Glomerular endothelial cell (primary cell): Measurements from ENCODE around the gene AFF3. TPM values are rescaled to one million over a fixed set of nuclear protein-coding genes. Genes with fewer than 3 reads are reported as not detected.

Source experiments
- DNase-seq: peaks from one replicate; pipeline ENCODE4 v3.0.0-alpha.2; 2011; ENCODE audit warnings: low read depth, low spot score; ENCODE audit errors: extremely low read depth
- total RNA-seq: library from RNA; depleted of rRNA; stranded (reverse); fragments of >200 nt; gene quantifications from 2 replicates; pipeline ENCODE4 v1.2.3, GENCODE V29; 2015

Gene AFF3
- total RNA-seq, 1 donor from 2014 or later, result 4.6 TPM

- DNase-seq, result no peak
Measured at GRCh38 chr2:100046961-100047947, 95.1 kb downstream of the AFF3 start.

DNA sequence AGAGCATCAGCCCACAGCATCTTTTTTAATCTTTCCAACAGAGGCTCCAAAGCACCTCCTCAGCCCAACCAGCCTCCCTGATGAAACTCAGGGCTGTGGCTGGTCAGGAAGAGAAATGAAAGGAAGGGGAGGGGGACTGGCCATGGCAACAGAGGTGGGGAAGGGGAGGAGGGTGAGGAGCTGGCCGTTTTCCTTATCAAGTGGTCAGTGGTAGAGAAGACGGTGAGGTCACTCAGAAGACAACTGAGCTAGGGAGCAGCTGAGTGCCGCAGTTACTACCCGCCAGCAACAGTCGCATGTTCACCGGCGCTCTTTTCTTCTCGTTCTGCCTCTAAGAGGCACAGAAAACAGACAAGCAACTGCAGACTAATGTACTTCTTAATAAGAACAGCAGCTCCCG, 97.4 kb downstream of the AFF3 start:
- no peak for DNase-seq

GRCh38 chr2:100043891-100044255, 98.5 kb downstream of the AFF3 start:
- no peak for DNase-seq

DNA sequence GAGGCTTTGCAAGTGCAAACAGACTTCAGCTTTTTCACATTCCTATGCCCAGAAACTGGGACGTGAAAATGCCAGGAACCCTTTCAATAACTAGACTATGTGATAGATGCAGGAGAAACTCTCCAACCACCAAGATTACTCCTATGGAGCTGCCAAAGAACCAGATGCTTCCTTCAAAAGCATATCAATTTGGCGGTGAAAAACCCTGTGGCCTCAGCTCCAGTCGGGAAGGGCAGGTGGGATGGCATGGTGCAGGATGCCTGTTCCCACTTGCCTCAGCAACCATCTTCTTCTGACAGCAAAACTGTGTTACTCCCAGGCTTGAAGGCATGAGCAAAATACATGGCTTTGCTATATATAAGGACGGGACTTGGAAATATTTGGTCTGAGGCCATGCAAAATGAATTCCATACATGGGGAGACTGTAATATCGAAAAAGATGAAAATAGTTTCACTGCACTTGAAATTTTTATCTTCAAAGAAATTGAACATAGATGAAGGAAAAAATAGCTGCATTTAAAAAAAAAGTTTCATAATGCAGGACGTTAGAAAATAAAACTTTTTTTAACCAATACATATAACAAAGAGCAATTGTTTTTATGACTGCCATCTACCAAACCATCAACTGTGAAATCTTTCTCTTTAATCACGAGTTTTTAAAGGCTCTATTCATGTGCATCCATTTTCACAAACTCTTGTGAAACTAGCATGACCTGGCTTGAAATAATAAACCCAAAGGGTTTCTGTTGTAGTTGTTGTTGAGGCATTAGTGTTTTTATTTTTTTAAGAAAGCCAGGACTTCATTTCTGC, 99.1 kb downstream of the AFF3 start:
- DNase-seq, result no peak

- no peak for DNase-seq
Measured at GRCh38 chr2:100042562-100042961, 99.8 kb downstream of the AFF3 start.

GRCh38 chr2:100041946-100042345, 100.4 kb downstream of the AFF3 start:
- no peak for DNase-seq

GRCh38 chr2:100041385-100041784, 101.0 kb downstream of the AFF3 start:
- DNase-seq, result no peak

DNA sequence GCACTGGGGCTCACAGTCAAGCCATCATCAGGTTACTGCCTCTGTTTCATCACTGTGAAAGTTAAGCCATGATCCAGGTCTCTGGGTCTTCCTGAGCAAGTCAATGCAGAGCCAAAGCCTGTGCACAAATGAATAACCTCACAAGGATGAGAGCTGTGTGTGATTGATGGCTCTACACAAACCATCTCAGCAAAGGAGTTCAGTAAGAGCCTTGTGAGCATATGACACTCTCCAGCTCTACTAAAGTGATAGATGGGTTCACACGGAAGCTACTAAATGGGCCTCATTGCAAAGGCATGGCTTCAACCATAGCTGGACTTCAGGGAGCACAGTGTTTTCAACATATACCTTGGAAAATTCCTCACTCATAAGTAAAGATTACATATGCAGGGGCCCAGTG, 101.5 kb downstream of the AFF3 start:
- DNase-seq, result no peak

DNA sequence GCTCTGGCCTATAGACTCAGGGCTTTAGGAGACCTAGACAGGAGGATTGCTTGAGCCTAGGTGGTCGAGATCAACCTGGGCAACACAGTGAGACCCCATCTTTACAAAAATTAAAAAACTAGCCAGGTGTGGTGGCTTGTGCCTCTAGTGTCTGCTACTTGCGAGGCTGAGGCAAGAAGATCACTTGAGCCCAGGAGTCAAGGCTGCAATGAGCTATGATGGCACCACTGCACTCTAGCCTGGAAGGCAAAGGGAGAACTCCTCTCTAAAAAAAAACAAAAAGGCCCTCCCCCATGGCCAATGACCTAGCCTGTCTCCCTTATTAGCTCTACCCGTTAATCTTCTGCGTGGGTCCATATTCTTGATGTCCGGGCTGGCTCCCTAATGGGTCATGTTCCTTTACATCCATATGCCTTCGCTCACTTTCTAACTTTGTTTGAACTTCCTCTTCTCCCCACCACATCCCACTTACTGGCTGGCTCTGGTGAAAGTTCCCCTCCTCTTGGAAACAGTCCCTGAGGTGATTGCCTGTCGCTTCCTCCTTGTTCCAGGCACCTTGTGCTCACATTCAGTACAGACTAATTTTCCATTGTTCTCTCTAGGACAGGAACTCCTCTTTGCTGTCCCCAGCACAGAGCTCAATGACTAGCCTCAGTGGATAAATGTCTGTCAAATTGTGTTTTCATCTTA, 103.0 kb downstream of the AFF3 start:
- no peak for DNase-seq

DNA sequence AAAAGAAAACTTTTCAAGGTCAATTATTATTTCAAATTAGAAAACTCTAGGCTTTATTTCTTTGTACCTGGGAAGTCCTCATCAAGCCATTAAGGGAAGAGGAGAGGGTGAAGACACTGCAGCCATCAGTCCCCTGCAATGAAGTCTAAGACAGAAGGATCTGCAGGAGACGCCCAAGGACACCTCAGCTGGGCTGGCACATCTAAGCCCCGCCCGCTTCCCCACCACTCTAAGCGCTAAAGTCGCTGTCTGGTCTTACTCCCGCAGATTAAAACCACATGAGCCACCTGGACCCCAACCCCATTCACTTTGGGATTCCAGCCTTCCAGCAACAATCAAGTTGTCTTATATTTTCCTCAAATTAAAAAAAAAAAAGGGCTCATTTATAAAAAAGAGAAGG, 104.4 kb downstream of the AFF3 start:
- no peak for DNase-seq

- DNase-seq, result no peak
Measured at GRCh38 chr2:100036793-100037192, 105.6 kb downstream of the AFF3 start.

GRCh38 chr2:100036026-100036425, 106.4 kb downstream of the AFF3 start:
- no peak for DNase-seq

- DNase-seq, result no peak
Measured at GRCh38 chr2:100034431-100034830, 108.0 kb downstream of the AFF3 start.

- DNase-seq, result no peak
Measured at GRCh38 chr2:100033976-100034375, 108.4 kb downstream of the AFF3 start.

DNA sequence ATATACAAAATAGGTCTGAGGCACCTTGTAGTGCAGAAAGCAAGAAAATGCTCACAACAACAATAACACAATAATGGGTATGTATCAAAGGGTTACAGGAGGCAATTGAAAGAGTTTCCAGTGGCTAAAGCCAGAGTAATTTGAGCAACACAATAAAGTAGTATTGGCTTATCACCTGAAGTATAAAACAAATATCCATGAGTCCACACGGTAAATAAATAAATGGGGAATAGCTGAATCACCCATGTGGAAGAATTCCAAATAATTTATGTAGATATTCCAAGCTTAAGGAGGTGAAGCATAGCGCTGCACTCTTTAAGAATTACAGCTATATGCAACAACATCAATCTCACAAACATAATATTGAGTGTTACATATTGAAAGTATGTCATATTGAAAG, 110.8 kb downstream of the AFF3 start:
- no peak for DNase-seq

DNA sequence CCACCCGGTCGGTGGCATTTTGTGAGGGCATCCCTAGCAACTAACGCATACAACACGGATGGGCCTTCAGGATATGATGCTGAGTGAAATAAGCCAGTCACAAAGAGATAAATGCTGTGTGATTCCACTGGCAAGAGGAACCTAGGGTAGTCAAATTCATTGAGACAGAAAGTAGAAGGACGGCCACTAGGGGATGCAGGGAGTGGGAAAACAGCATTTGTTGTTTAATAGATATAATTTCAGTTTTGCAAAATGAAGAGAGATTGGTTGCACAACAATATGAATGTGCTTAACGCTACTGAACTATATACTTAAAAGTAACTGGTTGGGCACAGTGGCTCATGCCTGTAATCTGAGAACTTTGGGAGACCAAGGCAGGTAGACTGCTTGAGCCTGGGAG, 112.9 kb downstream of the AFF3 start:
- DNase-seq, result no peak

- no peak for DNase-seq
Measured at GRCh38 chr2:100021791-100022340, 120.5 kb downstream of the AFF3 start.

GRCh38 chr2:100019499-100019898, 122.9 kb downstream of the AFF3 start:
- no peak for DNase-seq

DNA sequence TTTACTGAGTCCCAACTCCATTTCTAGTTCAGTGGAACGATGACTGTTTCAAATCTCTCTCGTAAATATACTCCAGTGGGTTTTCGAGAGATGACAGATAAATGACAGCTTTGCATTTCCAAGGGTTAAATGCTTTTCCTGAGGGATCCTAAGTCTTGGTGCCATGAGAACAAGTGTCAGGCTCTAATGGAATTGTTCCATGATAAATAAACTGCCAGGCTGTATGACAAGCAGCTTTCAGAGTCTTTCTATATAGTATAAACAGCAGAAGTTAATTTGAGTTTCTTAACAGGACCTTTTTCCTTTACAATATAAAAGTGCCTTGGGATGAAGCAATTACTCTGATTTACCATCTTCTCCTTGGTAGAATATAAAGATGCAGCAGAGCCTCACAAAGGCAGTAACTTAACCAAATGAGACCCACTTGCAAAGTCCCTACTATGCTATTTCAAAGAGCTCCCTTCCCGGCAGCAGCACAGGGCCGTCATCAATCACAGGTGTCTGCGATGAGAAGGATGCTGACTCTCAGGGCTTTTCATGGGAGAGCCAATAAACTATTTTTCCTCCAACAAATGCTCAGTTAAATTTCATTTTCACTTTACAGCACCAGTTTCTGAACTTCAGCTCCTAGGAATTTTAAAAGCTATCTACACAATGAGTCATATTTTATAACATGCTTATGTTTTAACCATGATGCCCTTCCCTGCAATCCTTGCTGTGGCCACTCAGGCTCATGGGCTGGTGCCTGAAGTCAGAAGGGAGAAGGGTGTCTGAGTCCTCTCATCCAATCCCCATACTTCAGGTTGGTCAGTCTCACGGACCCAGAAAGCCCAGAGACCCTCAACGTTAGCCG, 123.8 kb downstream of the AFF3 start:
- no peak for DNase-seq

- no peak for DNase-seq
Measured at GRCh38 chr2:100017633-100018032, 124.8 kb downstream of the AFF3 start.
